IMR-90 (cell line): ENCODE results near the gene NXPE3.

Experiments
- BHLHE40 ChIP-seq: fragments of 150-350 bp; IDR thresholded peaks from 2 replicates; pipeline ENCODE4 v1.6.1; 2016; ENCODE audit warnings: mild to moderate bottlenecking, low read depth, low read length
- CTCF ChIP-seq: conservative IDR thresholded peaks from 2 replicates; pipeline ENCODE4 v1.5.1; 2012; ENCODE audit warnings: mild to moderate bottlenecking, low read depth, low read length, improper control_type of control experiment
- MAZ ChIP-seq: IDR thresholded peaks from 2 replicates; pipeline ENCODE4 v1.6.1; 2012; ENCODE audit warnings: low read depth, mild to moderate bottlenecking, low read length, improper control_type of control experiment, moderate library complexity, borderline replicate concordance
- NFE2L2 ChIP-seq: fragments of 150-350 bp; IDR thresholded peaks from 2 replicates; pipeline ENCODE4 v1.6.1; 2016; ENCODE audit warnings: low read depth, mild to moderate bottlenecking, low read length
- POLR2A ChIP-seq: IDR thresholded peaks from 2 replicates; pipeline ENCODE4 v1.6.1; 2012; ENCODE audit warnings: mild to moderate bottlenecking, low read depth, low read length
- RFX5 ChIP-seq: IDR thresholded peaks from 2 replicates; pipeline ENCODE4 v1.8.0; 2012; ENCODE audit warnings: low read depth, mild to moderate bottlenecking, low read length, moderate library complexity
- SMC3 ChIP-seq: fragments of 150-350 bp; IDR thresholded peaks from 2 replicates; pipeline ENCODE4 v1.6.1; 2016; ENCODE audit warnings: low read depth, mild to moderate bottlenecking, antibody characterized with exemption, low read length, moderate library complexity

GRCh38 chr3:101779822-101780381 lies 891 bp downstream of the NXPE3 start:
- TF ChIP-seq CTCF (no peak), BHLHE40 (no peak), RFX5 (no peak), NFE2L2 (no peak), POLR2A (no peak), SMC3 (no peak), MAZ (no peak)
